Stimulated activated CD8-positive, alpha-beta memory T cell treated with anti-CD3 and anti-CD28 coated beads, Interleukin-4, amount 100 ng/mL, for 48 hours (primary cell): ENCODE measurements around the gene ALOX5.
A peak's percentile ranks its signal among the peaks of the same experiment; 100 is the strongest.
"Not testable (repeated sequence)": the region's sequence is repeated elsewhere in the genome, so short reads cannot be mapped to it uniquely, and the experiment has no call there.

ENCODE experiments used
- DNase-seq: peaks from one replicate; pipeline ENCODE4 v3.0.0-alpha.2; 2020

The ALOX5 gene

DNA sequence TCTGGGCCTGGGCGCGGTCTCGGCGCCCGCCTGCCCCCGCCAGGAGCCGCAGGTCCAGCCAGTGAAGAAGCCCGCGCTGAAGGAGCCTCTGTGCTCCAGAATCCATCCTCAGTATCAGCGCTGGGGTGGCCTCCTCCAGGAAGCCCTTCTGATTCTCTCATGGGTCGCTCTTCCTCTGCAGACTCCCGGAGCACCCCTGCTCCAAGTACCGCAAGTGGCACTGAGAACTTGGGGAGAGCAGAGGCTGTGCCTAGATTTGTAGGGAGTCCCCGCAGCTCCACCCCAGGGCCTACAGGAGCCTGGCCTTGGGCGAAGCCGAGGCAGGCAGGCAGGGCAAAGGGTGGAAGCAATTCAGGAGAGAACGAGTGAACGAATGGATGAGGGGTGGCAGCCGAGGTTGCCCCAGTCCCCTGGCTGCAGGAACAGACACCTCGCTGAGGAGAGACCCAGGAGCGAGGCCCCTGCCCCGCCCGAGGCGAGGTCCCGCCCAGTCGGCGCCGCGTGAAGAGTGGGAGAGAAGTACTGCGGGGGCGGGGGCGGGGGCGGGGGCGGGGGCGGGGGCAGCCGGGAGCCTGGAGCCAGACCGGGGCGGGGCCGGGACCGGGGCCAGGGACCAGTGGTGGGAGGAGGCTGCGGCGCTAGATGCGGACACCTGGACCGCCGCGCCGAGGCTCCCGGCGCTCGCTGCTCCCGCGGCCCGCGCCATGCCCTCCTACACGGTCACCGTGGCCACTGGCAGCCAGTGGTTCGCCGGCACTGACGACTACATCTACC is at the start of gene ALOX5:
ALOX5 (plus strand) TSS at position 641 of the 774 bp plus-strand sequence; CDS start at position 705, 64 bp downstream.
- DNase-seq: no peak

GRCh38 chr10:45325116-45325515 is 48.9 kb upstream of the ALOX5 start:
- DNase-seq: no peak

- not testable (repeated sequence) for DNase-seq
Measured at GRCh38 chr10:45326864-45327263, 47.2 kb upstream of the ALOX5 start.

GRCh38 chr10:45331824-45332223 is 42.2 kb upstream of the ALOX5 start:
- not testable (repeated sequence) for DNase-seq

DNA sequence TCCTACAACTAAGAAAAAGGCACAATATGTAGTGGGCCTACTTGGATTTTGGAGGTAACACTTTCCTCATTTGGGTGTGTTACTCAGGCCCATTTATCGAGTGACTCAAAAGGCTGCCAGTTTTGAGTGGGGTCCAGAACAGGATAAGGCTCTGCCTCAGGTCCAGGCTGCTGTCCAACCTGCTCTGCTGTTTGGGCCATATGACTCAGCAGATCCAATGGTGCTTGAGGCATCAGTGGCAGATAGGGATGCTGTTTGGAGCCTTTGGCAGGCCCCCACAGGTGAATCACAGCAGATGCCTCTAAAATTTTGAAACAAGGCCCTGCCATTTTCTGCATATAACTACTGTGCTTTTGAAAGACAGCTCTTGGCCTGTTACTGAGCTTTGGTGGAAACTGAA is 34.1 kb upstream of the ALOX5 start:
- DNase-seq: no peak

DNA sequence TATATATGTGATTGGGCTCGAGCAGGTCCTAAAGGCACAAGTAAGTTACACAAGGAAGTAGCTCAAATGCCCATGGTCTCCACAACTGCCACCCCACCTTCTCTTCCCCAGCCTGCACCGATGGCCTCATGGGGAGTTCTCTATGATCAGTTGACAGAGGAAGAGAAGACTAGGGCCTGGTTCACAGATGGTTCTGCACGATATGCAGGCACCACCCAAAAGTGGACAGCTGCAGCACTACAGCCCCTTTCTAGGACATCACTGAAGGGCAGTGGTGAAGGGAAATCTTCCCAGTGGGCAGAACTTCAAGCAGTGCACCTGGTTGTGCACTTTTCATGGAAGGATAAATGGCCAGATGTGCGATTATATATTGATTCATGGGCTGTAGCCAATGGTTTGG is 33.6 kb upstream of the ALOX5 start:
- DNase-seq: not testable (repeated sequence)

- DNase-seq: not testable (repeated sequence)
Measured at GRCh38 chr10:45346652-45347335, 27.2 kb upstream of the ALOX5 start.

- not testable (repeated sequence) for DNase-seq
Measured at GRCh38 chr10:45347464-45347863, 26.6 kb upstream of the ALOX5 start.

- DNase-seq: not testable (repeated sequence)
Measured at GRCh38 chr10:45348196-45348765, 25.7 kb upstream of the ALOX5 start.

GRCh38 chr10:45353186-45353585 is 20.8 kb upstream of the ALOX5 start:
- no peak for DNase-seq

GRCh38 chr10:45354261-45354660 is 19.8 kb upstream of the ALOX5 start:
- DNase-seq: no peak

GRCh38 chr10:45355494-45355893 is 18.5 kb upstream of the ALOX5 start:
- DNase-seq: no peak

- not testable (repeated sequence) for DNase-seq
Measured at GRCh38 chr10:45358961-45359360, 15.1 kb upstream of the ALOX5 start.

- not testable (repeated sequence) for DNase-seq
Measured at GRCh38 chr10:45361983-45362799, 11.8 kb upstream of the ALOX5 start.

DNA sequence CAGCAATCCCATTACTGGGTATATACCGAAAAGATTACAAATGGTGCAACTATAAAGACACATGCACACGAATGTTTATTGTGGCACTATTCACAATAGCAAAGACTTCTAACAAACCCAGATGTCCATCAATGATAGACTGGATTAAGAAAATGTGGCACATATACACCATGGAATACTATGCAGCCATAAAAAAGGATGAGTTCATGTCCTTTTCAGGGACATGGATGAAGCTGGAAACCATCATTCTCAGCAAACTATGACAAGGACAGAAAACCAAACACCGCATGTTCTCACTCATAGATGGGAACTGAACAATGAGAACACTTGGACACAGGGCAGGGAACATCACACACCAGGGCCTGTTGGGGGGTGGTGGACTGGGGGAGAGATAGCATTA is 6.4 kb upstream of the ALOX5 start:
- DNase-seq: not testable (repeated sequence)

DNA sequence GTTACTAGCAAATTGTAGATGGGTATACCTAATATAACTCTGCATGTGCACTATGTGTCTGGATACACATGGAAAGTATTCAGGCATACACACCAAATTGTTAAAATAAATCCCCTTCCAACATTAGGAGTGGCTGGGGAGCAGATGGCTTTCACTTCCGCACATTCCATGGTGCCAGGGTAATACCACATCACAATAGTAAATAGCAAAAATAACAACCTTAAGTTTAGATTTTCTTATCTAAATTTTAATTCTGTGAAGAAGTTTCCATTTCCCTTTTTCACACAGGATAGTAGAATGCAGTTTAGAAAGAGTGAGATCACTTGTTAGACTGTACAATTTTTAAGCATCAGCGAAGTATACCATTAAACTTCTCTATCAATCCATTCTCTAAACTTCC is 5.8 kb upstream of the ALOX5 start:
- no peak for DNase-seq

DNA sequence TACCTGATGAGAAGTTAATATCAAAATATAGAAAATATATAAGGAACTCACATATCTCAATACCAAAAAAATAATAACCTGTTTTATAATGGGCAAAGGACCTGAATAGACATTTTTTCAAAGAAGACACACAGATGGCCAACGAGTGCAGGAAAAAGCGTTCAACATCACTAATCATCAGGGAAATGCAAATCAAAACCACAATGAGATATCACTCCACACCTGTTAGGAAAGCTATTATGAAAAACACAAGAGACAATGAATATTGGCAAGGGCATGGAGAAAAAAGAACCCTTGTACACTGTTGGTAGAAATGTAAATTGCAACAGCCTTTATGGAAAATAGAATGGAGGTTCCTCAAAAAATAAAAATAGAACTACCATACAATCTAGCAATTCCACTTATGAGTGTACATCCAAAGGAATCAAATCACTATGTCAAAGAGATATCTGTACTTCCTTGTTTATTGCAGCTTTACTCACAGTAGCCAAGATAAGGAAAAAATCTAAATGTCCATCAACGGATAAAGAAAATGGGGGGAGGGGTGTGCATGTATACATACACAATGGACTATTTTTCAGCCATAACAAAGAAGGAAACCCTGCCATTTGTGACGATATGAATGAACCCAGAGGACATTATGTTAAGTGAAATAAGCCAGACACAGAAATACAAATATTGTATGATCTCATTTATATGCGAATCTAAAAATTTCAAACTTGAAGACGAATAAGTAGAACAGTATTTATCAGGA is 3.6 kb upstream of the ALOX5 start:
- no peak for DNase-seq

- no peak for DNase-seq
Measured at GRCh38 chr10:45371560-45371959, 2.5 kb upstream of the ALOX5 start.

GRCh38 chr10:45372251-45372951 is 1.6 kb upstream of the ALOX5 start:
- DNase-seq: no peak

GRCh38 chr10:45373003-45373575 is 927 bp upstream of the ALOX5 start:
- DNase-seq: peak; percentile 36

DNA sequence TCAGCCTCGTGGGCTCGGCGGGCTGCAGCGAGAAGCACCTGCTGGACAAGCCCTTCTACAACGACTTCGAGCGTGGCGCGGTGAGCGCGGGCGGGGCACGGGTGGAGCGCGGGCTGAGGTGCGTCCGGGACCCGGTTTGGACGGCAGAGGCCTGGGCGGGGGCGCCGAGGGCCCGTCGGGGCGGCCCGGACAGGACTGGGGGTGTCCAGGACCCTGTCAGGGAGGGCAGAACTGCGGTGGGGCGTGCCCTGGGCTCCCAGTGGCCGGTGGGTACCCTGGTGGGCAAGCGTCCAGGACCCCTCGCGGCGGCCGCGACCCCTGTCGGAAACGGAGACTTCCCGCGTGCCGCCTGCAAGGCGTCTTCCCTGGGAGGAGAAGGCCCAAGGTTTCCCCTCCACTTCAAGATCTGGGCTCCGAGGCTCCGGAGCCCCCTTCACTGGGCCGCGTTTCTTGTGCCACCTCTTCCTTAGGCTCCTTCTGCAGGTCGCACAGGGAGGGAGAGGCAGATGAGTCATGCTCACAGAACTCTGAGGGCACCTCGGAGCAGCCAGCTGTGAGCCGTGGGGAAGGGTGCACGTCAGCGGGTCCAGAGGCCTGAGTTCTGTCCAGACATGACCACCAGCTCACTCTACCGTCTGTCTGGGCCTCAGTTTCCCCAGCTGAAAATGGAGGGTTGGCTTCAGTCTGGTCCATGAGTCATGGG is 485 bp downstream of the ALOX5 start:
- no peak for DNase-seq
